Stomach (tissue), 4 donors: ENCODE results near the gene OLFM4.

ENCODE experiments used
- POLR2A ChIP-seq, 4 donors: fragments of 450-650 bp; IDR thresholded peaks; one replicate each; pipeline ENCODE4 v1.6.1; 2016; ENCODE audit warnings: antibody characterized with exemption in 4 of 4, control low read depth in 2 of 4, mild to moderate bottlenecking in 1 of 4, moderate library complexity in 1 of 4
- POLR2AphosphoS5 ChIP-seq, 3 donors: sonication (generic); formaldehyde crosslinking; IDR thresholded peaks; one replicate each; pipeline ENCODE4 v1.6.1; 2016; ENCODE audit warnings: antibody characterized with exemption in 3 of 3

GRCh38 chr13:53058065-53058679 is 29.6 kb downstream of the OLFM4 start:
- no peak for TF ChIP-seq POLR2AphosphoS5 (IDR thresholded peaks at IDR 0.05)
- no peak for TF ChIP-seq POLR2A (IDR thresholded peaks at IDR 0.05)
